Measurements from ENCODE around the gene MICU2. TPM values are rescaled to one million over a fixed set of nuclear protein-coding genes. Genes with fewer than 3 reads are reported as not detected.
A peak's percentile ranks its signal among the peaks of the same experiment; 100 is the strongest.

The MICU2 gene
- total RNA-seq, 1 experiment from 2014 or later = 69.9 TPM

- Histone ChIP-seq H3K27ac (ENCODE audit: low read length) (no peak overlapping the region), H3K79me2 (ENCODE audit: low read length) (no peaks in the 10 kb centered on the region), H3K4me3 (ENCODE audit: low read length) (no peak overlapping the region), H3K36me3 (ENCODE audit: low read depth, low read length) (no peaks in the 10 kb centered on the region), H3K9me2 (replicated peaks; ENCODE audit: low read length) (no peaks in the 10 kb centered on the region), H3K9me3 (ENCODE audit: low read length) (no peaks in the 10 kb centered on the region), H2AFZ (ENCODE audit: low read length) (no peak overlapping the region), H3K27me3 (ENCODE audit: low read length) (no peaks in the 10 kb centered on the region), H3F3A (ENCODE audit: low read length, unreplicated experiment) (no peaks in the 10 kb centered on the region), H4K20me1 (ENCODE audit: low read length) (no peaks in the 10 kb centered on the region), H3K9ac (ENCODE audit: low read length) (no peak overlapping the region), H3K4me2 (ENCODE audit: low read length) (no peak overlapping the region), H3K4me1 (ENCODE audit: insufficient read depth, low read length) (no peaks in the 10 kb centered on the region)
- DNase-seq (no peak), ATAC-seq (no peak)
- no TSS peak for BruUV-seq (replicated peaks)
- ChIA-PET POLR2A (ENCODE audit: unreplicated experiment) (no interaction called here), CTCF (no interaction called here)
- intact Hi-C loops (cut with micrococcal nuclease) = no loop called here
- TF ChIP-seq EZH2 (IDR thresholded peaks at IDR 0.05; ENCODE audit: low read length, unreplicated experiment) = no peak
Observed at GRCh38 chr13:21511849-21512248, 92.1 kb downstream of the MICU2 start.

DNA sequence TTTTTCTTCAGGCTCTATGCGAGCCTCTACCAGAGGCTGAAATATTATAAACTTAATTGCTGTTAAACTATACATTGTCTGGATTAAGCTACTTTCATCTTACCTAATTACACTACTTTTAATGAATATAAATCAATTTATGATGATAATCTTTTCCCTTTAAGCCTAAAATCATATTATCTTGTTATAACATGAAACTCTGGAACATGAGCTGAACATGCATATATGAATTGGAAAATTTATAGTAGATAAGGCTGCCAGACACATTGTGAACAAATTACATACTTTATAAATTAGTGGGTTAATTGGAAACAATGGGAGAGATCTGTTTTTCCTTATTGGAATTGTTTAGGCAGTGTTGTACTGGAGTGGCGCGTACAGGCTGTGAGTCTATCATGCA lies 99.6 kb downstream of the MICU2 start:
- Histone ChIP-seq H4K20me1 (ENCODE audit: low read length) (no peaks in the 10 kb centered on the region), H3K27me3 (ENCODE audit: low read length) (no peaks in the 10 kb centered on the region), H3K9me2 (replicated peaks; ENCODE audit: low read length) (no peaks in the 10 kb centered on the region), H3K9me3 (ENCODE audit: low read length) (no peaks in the 10 kb centered on the region), H3K36me3 (ENCODE audit: low read depth, low read length) (no peaks in the 10 kb centered on the region; the same call in 1 of the 2 replicates), H3K9ac (ENCODE audit: low read length) (no peak overlapping the region), H3K4me2 (ENCODE audit: low read length) (no peak overlapping the region), H3K27ac (ENCODE audit: low read length) (no peak overlapping the region), H3K79me2 (ENCODE audit: low read length) (no peaks in the 10 kb centered on the region), H2AFZ (ENCODE audit: low read length) (no peak overlapping the region), H3F3A (ENCODE audit: low read length, unreplicated experiment) (no peaks in the 10 kb centered on the region), H3K4me3 (ENCODE audit: low read length) (no peak overlapping the region), H3K4me1 (ENCODE audit: insufficient read depth, low read length) (no peaks in the 10 kb centered on the region)
- BruUV-seq (replicated peaks) = no TSS peak
- CTCF ChIA-PET = no interaction called here
- no peak for ATAC-seq
- POLR2A ChIA-PET (ENCODE audit: unreplicated experiment) = no interaction called here
- no peak for DNase-seq
- no peak for TF ChIP-seq EZH2phosphoT487 (IDR thresholded peaks at IDR 0.05; ENCODE audit: borderline replicate concordance, low read length)
- TF ChIP-seq, protein P1, sequence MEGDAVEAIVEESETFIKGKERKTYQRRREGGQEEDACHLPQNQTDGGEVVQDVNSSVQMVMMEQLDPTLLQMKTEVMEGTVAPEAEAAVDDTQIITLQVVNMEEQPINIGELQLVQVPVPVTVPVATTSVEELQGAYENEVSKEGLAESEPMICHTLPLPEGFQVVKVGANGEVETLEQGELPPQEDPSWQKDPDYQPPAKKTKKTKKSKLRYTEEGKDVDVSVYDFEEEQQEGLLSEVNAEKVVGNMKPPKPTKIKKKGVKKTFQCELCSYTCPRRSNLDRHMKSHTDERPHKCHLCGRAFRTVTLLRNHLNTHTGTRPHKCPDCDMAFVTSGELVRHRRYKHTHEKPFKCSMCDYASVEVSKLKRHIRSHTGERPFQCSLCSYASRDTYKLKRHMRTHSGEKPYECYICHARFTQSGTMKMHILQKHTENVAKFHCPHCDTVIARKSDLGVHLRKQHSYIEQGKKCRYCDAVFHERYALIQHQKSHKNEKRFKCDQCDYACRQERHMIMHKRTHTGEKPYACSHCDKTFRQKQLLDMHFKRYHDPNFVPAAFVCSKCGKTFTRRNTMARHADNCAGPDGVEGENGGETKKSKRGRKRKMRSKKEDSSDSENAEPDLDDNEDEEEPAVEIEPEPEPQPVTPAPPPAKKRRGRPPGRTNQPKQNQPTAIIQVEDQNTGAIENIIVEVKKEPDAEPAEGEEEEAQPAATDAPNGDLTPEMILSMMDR (conservative IDR thresholded peaks at IDR 0.05; ENCODE audit: low read depth, low read length) = no peak
- TF ChIP-seq EZH2 (IDR thresholded peaks at IDR 0.05; ENCODE audit: low read length, unreplicated experiment) = no peak
- intact Hi-C loops (cut with micrococcal nuclease) = no loop called here

DNA sequence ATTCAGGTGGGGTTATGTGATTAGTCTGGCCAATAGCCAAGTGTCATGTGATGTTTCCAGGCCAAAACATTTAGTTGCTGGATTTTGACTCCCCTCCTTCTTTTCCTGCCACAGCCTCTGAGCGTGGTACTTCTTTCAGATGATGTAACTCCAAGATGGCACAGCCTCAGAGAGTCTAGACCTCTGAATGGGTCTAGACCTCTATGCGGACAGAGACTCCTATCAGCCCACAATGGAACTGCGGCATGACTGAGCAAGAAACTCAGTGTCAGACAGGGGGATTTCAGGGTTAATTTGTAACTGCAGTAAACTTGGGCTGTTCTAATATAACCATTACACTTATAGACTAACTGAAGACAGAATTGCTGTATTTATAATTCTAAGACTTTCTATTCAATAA lies 102.3 kb downstream of the MICU2 start:
- H3K4me1 ChIP-seq (ENCODE audit: insufficient read depth, low read length) = no peaks in the 10 kb centered on the region
- H3K9me3 ChIP-seq (ENCODE audit: low read length) = no peaks in the 10 kb centered on the region
- DNase-seq = no peak
- CTCF ChIA-PET = interaction anchor here (0.7 kb wide), 1 partner anchor 15 kb away, joined by 7 read pairs; no protein-coding TSS in a partner anchor
- no peaks in the 10 kb centered on the region for H3K27me3 ChIP-seq (ENCODE audit: low read length)
- H3K36me3 ChIP-seq (ENCODE audit: low read depth, low read length) = no peaks in the 10 kb centered on the region; the same call in 1 of the 2 replicates
- no peak overlapping the region for H3K4me3 ChIP-seq (ENCODE audit: low read length)
- no peak overlapping the region for H3K27ac ChIP-seq (ENCODE audit: low read length)
- BruUV-seq (replicated peaks) = no TSS peak
- H3K9me2 ChIP-seq (replicated peaks; ENCODE audit: low read length) = no peaks in the 10 kb centered on the region
- intact Hi-C loops (cut with micrococcal nuclease) = no loop called here
- no peaks in the 10 kb centered on the region for H3F3A ChIP-seq (ENCODE audit: low read length, unreplicated experiment)
- H4K20me1 ChIP-seq (ENCODE audit: low read length) = no peaks in the 10 kb centered on the region
- POLR2A ChIA-PET (ENCODE audit: unreplicated experiment) = no interaction called here
- no peak overlapping the region for H3K4me2 ChIP-seq (ENCODE audit: low read length)
- no peak overlapping the region for H3K9ac ChIP-seq (ENCODE audit: low read length)
- ATAC-seq = no peak
- H3K79me2 ChIP-seq (ENCODE audit: low read length) = no peaks in the 10 kb centered on the region
- TF ChIP-seq EZH2 (IDR thresholded peaks at IDR 0.05; ENCODE audit: low read length, unreplicated experiment) = no peak
- TF ChIP-seq, protein P1 (conservative IDR thresholded peaks at IDR 0.05; ENCODE audit: low read depth, low read length) = peak; percentile 11; the same call in 1 of the 2 replicates
- no peak overlapping the region for H2AFZ ChIP-seq (ENCODE audit: low read length)
